K562 treated with DMSO at 1 percent for 24 hours (cell line): ENCODE measurements around the gene GSTA4. TPM values are rescaled to one million over a fixed set of nuclear protein-coding genes. Genes with fewer than 3 reads are reported as not detected.

ENCODE experiments used
- total RNA-seq: library from RNA; unstranded; fragments of 300-600 nt; gene quantifications from 2 replicates; pipeline ENCODE4 v1.2.3, GENCODE V29; 2022; ENCODE audit warnings: low read depth; ENCODE audit not compliant: insufficient read depth

The GSTA4 gene
- 2.7 and 3.9 TPM in 2 replicates for total RNA-seq

GRCh38 chr6:52995089-52995912 is at the start of gene GSTA4:
Gene GSTA4, minus strand, starts transcription at chr6:52995284. Its CDS starts 1,041 bp downstream, at chr6:52994243.

Other genes starting within 250 kb of the GSTA4 start
- 0.30 TPM in 1 of 2 replicates, not detected in the other for gene GSTA2, start 231.8 kb downstream of the GSTA4 start, total RNA-seq
- gene GSTA1, start 191.5 kb downstream of the GSTA4 start, total RNA-seq, result not detected in 2 replicates
- gene GSTA5, start 154.5 kb downstream of the GSTA4 start, total RNA-seq, result not detected in 2 replicates
- not detected in 2 replicates for gene GSTA3, start 85.6 kb downstream of the GSTA4 start, total RNA-seq
- 2.9 and 3.5 TPM in 2 replicates for gene CILK1, start 66.5 kb upstream of the GSTA4 start, total RNA-seq
- 41.2 and 47.5 TPM in 2 replicates for gene FBXO9, start 70.1 kb upstream of the GSTA4 start, total RNA-seq
- gene GCM1, start 153.6 kb upstream of the GSTA4 start, total RNA-seq, result not detected in 2 replicates